HT-29 (cell line): Measurements from ENCODE around the gene MTHFD2. TPM values are rescaled to one million over a fixed set of nuclear protein-coding genes. Genes with fewer than 3 reads are reported as not detected.
"Not testable (repeated sequence)": the region's sequence is repeated elsewhere in the genome, so short reads cannot be mapped to it uniquely, and the experiment has no call there.

Experiments
- DNase-seq: peaks from one replicate; pipeline ENCODE4 v3.0.0-alpha.2; 2015; ENCODE audit warnings: low spot score
- total RNA-seq: library from RNA; depleted of rRNA; stranded (reverse); fragments of >200 nt; shearing (Covaris generic); gene quantifications from 2 replicates; pipeline ENCODE4 v1.2.3, GENCODE V29; 2014; rRNA removed

MTHFD2 gene
- total RNA-seq = 180 TPM in 2 replicates

- peak; percentile 97 for DNase-seq
These were observed at the start of gene MTHFD2 for GRCh38 chr2:74198461-74199274. MTHFD2 (plus strand) TSS chr2:74198615; CDS start chr2:74198642, 27 bp downstream.

GRCh38 chr2:74149247-74149525 is 49.2 kb upstream of the MTHFD2 start:
- DNase-seq = no peak

DNA sequence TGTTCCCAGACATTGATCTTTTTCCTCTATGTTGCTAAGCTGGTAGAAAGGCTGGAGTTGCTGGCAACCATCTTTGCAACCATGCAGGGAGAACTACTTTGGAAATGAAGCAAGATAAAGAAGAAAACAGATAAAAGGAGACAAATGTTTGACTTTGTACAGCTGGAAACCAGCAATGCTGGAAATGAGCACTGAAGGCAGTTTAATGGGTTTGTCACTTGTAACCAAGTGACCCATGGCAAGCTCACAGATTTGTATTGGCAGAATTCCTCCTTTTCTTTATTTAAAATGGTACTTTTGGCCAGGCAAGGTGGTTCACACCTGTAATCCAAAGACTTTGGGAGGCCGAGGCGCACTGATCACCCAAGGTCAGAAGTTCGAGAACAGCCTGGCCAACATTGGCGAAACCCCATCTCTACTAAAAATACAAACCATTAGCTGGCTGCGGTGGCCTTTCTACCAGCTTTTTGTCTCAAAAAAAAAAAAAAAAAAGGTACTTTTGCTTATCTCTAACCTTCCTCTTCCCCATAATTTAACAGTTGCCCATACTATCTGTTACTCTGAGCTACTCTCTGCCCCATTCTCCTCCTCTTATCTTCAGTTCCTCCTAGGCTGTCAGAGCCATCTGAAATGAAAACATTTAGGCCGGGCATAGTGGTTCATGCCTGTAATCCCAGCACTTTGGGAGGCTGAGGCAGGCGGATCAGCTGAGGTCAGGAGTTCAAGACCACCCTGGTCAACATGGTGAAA is 48.7 kb upstream of the MTHFD2 start:
- no peak for DNase-seq

GRCh38 chr2:74152954-74153353 is 45.5 kb upstream of the MTHFD2 start:
- no peak for DNase-seq

DNA sequence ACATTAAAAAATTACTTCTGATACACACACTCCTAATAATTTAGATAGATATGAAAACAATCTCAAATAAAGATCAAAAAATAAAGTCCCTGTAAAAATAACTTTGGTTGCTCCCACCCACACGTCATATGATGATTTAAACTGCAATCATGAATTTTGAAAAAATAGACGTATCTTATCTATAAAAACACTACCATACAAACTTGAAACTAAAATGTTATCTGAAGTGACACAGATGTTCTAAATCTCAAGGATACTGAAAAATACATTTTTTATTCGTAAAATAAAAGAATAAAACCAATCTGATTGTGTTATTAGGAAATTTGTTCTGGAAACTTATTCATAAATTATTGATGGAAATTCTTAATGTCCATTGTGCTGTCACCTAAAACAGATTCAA is 42.6 kb upstream of the MTHFD2 start:
- DNase-seq = no peak

GRCh38 chr2:74162951-74163350 is 35.5 kb upstream of the MTHFD2 start:
- no peak for DNase-seq

DNA sequence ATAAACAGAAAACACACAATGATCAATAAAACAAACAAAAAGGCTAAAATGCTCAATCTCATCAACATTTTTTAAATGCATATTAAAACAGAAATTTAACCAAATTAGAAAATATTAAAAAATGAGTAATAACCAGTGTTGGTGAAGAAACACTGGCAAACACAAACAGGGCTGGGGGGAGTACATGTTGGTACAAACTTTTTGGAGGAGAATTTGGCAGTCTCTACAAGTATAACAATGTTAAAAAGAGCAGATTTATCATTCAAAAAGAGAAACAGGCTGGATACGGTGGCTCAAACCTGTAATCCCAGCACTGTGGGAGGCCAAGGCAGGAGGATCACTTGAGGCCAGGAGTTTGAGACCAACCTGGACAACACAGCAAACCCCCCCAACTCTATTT is 33.7 kb upstream of the MTHFD2 start:
- DNase-seq = no peak

GRCh38 chr2:74168739-74169138 is 29.7 kb upstream of the MTHFD2 start:
- DNase-seq = no peak

GRCh38 chr2:74174909-74175308 is 23.5 kb upstream of the MTHFD2 start:
- DNase-seq = no peak

GRCh38 chr2:74177696-74178095 is 20.7 kb upstream of the MTHFD2 start:
- peak; percentile 10 for DNase-seq

DNA sequence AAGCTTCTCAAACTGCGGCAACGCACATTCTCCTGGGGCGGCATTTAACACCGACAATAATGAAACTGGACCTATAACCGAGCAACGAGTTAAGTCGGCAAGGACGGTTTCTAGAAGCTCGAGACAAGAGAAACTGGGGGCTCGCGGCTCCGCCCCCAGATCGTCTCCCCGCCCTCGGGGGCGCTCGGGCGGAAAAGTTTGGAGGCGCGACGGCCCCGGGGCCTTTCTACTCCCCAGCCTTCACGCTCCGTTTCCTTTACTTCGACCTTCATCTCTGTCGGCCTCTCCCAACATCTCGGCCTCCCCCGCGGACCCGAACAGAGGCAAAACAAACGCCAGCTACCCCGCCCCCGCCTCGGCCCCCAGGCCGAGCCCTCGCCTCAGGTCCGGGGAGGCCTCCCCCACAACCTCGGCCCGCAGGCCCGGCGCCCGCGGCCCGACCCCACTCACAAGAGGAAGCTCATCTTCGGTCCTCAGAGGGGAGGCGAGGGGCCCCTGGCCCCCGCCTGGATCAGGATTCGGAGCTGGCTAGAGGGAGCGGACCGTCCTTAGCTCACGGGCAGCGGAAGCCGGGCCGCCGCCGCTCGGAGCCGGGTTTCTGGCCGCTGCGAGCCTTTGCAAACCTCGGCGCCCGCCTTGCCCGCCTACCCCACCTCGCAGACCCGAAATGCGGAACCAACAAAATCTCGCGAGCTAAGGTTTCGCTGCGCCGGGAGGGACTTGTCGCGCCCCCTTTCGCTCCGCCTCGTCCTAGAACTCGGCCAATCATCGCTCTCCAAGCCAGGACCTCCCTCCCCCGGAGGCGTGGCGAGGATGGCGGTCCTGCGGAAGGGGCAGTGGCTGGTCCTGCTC is 20.0 kb upstream of the MTHFD2 start, which contains the start of gene MOB1A:
Gene MOB1A, minus strand, starts transcription at position 669 of the 852 bp plus-strand sequence. Its CDS starts 205 bp downstream, at position 464.
- DNase-seq = peak; percentile 99

DNA sequence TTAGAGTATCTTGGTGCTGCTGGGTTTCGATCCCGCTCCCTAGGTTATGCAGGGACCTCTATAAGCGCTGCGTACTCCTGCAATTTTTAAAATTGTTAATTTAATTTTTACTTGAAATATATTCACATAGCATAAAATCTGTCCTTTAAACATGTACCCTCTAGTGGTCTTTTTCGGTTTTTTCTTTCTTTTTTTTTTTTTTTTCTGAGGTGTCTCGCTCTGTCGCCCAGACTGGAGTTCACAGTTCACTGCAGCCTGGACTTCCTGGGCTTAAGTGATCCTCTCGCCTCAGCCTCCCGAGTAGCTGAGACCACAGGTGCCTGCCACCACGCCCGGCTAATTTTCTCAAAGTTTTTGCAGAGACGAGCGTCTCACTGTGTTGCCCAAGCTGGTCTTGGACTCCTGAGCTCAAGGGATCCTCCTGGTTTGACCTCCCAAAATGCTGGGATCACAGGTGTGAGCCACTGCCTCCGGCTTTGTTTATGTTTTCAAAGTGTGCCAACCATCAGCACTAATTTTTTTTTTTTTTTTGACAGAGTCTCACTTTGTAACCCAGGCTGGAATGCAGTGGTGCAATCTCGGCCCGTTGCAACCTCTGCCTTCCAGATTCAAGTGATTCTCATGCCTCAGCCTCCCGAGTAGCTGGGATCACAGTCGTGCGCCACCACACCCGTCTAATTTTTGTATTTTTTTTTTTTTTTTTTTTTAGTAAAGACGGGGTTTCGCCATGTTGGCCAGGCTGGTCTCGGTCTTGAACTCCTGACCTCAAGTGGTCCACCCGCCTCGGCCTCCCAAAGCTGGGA is 19.2 kb upstream of the MTHFD2 start:
- no peak for DNase-seq

DNA sequence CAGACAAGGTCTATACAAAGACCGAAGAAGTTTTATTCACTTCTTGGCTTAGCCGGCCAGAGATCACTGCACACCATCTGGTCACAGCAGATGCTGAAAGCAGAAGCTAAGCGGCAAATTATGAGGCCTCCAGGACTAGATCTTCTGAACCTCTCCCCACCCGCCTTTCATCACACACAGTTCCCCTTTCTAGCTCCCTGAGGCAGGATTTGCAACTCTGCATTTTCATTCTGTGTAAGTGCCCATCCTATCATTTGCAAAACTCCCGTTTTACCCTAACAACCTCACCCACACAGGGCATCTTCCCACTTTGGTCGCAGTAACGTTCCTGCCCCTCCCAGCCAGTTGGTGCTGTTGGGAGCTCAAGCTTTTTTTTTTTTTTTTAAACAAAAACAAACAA is 16.7 kb upstream of the MTHFD2 start:
- DNase-seq = no peak

DNA sequence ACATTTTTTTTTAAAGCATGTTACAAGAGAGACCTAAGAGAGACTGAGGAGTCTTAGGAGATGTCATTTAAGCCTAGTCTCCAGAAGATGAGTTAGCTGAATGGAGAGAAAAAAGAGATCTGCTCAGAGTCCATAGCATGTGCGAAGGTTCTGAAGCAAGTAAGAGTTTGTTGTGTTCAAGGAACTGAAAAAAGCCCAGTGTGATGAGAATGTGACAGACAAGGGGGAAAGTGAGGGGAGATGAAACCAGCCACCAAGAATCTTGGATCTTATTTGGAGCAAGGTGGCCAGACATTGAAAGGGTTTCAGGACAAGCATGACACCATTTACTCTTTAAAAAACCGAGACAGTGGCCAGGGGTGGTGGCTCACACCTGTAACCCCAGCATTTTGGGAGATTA is 14.5 kb upstream of the MTHFD2 start:
- DNase-seq = no peak

DNA sequence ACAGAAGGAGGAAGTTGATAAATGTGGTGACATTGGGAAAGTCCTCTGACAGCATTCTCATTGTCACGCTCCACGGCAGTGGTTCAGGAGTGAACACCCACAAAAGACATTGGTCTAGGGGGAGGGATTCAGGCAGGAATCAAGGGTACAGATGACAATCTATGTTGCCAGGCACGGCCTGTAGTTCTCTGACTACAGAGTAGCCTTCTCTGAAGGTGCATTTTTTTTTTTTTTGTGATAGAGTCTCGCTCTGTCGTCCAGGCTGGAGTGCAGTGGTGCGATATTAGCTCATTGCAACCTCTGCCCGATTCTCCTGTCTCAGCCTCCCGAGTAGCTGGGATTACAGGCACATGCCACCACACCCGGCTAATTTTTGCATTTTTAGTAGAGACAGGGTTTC is 12.4 kb upstream of the MTHFD2 start:
- DNase-seq = no peak

DNA sequence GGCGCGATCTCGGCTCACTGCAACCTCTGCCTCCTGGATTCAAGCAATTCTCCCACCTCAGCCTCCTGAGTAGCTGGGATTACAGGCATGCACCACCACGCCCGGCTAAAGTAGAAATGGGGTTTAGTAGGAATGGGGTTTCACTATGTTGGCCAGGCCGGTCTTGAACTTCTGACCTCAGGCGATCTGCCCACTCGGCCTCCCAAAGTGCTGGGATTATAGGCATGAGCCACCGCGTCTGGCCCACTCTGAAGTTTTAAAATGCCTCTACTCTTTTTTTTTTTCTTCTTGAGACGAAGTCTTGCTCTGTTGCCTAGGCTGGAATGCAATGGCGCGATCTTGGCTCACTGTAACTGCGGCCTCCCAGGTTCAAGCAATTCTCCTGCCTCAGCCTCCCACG is 11.7 kb upstream of the MTHFD2 start:
- DNase-seq = not testable (repeated sequence)

GRCh38 chr2:74188018-74188601 is 10.3 kb upstream of the MTHFD2 start:
- peak; percentile 31 for DNase-seq

DNA sequence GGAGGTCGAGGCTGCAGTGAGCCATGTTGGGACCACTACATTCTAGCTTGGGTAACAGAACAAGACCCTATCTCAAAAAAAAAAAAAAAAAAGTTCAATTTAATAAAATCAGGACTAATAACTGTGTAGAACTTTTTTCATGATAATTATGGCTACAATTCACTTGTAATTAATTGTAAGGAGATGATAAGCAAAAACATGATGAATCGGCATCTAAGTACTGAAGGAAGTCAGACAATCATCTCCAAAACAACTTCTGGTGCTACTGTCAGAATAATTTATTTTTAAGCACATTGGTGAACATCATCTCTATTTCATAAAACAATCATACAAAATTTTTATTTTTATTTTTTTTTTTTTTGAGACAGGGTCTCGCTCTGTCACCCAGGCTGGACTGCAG is 9.7 kb upstream of the MTHFD2 start:
- no peak for DNase-seq

DNA sequence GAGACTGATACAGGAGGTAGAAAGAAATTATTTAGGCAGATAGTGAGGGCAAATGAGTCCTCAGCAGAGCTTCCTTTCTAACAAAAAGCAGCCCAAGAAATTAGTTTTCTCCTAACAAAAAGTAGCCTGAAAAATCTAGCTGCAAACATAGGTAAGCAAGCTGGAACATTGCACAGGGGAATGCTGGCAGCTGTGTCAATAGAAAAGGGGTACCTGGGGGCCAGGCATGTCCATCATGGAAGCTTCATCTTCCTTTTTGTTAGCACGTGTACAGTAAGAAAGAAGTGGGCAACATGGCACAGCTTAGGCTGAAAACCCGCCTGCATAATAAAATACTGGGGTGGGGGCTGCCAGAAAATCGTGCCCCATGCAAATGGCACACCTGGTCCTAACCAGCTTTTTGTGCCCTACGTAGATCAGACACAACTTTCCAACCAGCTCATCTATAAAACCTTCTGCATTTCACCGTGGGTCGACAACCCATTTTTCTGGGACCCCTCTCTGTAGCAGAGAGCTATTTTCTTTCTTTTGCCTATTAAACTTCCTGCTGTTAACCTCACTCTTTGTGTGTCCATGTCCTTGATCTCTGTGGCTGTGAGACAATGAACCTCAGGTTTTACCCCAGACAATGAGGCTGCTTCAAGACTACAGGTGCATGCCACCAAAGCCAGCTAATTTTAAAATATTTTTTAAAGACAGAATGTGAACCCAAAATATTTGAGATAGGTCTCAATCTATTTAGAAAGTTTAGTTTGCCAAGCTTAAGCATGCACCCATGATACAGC is 6.6 kb upstream of the MTHFD2 start:
- no peak for DNase-seq

GRCh38 chr2:74194799-74195198 is 3.6 kb upstream of the MTHFD2 start:
- DNase-seq = no peak
